Mucosa of gallbladder (tissue), 1 donor: Measurements from ENCODE around the gene GPSM3. TPM values are rescaled to one million over a fixed set of nuclear protein-coding genes. Genes with fewer than 3 reads are reported as not detected.
A peak's percentile ranks its signal among the peaks of the same experiment; 100 is the strongest.

Experiments used
- DNase-seq: peaks from one replicate; pipeline ENCODE4 v3.0.0-alpha.2; 2020; ENCODE audit warnings: low spot score
- total RNA-seq: library from RNA; stranded (reverse); gene quantifications from one replicate; pipeline ENCODE4 v1.2.1, GENCODE V29; 2021
- donor health status: DM: no; HTN: no; CAD: no.

Gene GPSM3
- total RNA-seq, 1 donor from 2014 or later, result 19.6 TPM

DNA sequence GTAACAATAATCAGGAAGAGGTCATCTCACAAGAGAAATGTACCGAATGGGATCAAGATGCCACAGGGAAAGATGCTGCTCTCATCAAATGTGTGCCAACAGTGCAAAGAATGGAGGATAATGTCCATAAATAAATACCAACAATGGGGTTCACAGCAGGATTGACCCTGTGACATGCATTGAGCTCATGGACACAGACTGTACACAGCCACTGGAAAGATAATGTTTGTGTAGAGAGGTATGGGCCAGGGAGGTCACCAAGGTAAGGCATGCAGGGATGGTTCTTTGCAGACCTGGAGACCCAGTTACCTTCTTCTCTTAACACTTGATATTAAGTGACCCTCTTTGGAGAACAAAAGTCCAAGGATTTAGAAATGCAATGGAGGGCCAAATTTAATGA is 18.0 kb downstream of the GPSM3 start:
- DNase-seq, result no peak

DNA sequence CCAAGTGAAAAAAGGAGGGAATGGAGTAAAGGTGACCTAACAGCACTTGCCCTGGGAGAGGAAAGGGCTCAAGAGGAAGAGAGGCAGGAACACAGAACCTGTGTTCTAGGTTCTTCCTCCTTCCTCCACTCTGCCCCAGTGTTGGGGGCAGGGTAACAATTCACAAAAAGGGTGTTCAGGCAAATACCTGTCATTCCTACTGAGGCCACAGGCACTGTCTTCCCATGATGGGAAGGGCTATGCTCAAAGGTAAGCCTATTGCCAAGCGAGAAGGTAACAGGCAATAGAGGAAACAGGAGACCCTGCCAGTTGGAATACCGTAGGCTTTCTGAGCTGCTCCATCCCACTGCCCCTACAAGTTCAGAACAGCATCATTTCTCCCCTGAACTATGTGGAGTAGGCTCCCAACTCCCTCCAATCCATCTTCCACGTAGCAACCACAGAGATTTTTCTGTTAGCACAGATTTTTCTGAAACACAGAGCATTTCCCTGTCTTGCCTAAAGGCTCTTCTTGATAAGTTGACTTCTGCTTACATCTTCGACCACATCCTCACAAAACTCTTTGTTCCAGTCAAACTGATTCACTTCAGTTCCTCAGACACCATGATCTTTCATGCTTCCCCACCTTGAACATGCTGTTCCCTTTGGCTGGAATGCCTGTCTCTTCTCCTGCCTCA is 19.3 kb downstream of the GPSM3 start:
- no peak for DNase-seq

DNA sequence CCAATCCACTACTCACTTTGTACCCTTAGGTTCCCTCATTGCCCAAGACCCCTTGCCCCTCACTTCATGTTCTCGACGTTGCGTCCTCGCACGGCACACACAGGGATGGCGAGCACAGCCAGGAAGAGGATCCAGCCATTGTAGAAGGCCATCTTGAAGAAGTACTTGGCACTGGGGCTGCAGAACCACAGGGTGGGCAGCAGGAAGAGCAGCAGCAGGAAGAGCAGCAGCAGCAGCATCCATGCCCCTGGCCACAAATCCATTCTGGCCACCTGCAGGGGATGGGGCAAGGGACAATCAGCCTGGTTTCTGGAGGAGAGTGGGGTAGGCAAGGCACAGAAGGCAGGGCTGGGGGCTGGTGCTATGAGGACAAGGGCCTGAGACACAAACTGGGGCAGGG is 21.2 kb downstream of the GPSM3 start:
- no peak for DNase-seq

DNA sequence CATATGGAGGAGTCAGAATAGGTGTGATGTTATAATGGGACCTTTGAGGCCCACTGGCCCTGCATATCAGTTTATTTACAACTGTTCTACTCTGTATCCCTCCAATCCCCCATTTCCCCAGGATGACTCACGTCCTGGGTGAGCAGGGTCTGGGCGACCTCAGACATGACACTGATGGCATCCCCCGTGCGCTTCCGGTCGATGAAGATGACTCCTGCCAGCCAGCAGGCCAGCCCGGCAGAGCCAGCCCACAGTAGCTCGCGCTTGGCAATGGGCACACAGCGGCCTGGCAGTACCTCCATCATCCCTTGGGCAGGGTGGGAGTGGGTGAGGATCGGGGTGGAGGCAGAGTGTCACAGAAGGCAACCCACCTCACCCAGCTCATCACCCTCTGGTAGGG is 22.1 kb downstream of the GPSM3 start:
- DNase-seq, result no peak

DNA sequence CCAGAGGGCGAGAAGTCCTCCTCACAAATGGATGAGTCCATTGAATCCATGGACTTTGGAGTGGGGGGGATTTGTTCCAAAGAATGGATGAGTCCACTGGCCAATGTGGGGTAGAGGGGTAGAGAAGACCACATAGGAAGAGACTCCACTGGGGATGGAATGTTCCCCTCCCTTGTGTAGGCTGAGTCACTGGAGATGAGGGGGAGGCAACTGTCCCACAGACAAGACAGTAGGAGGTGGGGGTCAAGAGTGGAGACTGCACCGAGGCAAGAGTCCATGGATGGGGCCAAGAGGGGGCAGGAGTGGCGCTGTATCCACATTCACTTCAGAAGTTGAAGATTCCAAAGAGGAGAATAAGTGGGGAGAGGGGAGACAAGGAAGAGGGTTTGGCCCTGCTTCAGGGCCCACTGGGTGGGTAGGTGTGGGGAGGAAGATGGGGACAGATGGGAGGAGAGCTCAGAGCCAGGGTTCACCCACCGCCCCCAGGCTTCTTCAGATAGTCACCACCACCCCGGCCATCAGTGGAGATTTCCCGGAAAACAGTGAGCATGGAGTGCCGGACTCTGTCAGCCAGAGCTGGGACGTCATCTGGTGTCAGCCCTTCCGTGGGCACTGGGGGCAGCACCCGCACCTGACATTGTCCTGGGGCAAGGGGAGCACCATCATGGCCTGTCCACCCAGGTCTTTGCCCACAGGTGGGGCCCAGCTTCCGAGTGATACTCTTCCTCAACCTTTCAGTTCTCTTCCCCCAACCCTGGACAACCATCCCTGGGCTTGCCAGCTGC is 23.4 kb downstream of the GPSM3 start:
- no peak for DNase-seq

DNA sequence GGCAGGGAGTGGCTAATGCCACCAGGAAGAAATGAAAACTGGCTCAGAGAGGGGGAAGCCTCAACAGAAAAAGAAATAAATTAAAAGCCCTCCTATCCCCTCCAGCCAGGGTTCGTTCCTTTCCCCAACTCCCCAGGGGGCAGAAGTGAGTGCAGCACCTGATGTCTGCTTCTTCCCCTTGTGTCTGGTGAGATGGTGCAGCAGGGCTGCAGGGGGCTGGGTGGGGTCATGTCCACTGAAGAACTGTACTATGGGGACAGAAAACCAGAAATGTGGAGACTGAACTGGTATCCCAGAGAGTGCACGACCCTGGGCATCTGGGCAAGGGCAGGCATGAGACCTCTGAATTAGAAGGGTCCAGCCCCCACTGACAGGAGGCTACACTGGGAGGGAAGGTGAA is 24.1 kb downstream of the GPSM3 start:
- no peak for DNase-seq

DNA sequence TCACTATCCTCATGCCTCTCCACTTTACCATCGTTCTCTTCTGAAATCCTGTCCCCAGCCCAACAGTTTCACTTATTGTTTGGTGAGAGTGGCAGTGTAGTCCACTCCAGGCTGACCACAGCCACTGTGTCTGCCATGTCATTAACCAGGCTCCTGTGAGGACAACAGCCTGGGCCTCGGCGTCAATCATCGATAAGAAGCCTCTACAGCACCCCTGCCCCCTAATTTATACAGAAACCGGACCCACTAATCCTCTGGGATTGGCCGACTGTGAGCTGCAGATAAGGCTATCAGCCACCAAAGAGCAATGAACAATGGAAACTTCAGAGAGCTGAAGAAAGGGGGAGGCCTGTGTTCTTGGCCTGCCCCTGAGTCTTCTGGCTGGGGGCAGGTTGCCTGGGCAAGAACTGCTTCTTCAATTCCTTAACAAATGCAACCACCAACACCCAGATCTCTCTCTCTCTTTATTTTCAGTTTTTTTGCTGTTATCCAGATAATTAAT is 24.6 kb downstream of the GPSM3 start:
- DNase-seq, result no peak

DNA sequence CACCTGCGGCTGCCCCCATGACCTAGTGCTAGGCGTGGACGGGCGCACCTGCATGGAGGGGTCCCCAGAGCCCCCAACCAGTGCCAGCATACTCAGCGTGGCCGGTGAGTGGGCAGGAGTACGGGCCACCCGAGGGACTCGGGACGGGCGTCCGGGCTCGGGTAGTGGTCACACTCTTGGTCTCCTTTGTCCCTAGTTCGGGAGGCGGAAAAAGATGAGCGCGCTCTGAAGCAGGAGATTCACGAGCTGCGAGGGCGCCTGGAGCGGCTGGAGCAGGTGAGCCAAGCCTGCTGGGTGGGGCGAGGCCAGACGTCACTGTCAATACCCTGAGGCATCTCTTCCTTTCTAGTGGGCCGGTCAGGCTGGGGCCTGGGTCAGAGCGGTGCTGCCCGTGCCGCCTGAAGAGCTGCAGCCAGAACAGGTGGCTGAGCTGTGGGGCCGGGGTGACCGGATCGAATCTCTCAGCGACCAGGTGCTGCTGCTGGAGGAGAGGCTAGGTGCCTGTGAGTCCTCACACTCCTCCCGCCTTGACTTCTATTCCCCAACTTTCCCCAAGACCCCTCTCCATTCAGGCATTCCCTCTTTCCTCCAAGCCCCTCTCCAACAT is 25.2 kb downstream of the GPSM3 start:
- DNase-seq, result no peak

DNA sequence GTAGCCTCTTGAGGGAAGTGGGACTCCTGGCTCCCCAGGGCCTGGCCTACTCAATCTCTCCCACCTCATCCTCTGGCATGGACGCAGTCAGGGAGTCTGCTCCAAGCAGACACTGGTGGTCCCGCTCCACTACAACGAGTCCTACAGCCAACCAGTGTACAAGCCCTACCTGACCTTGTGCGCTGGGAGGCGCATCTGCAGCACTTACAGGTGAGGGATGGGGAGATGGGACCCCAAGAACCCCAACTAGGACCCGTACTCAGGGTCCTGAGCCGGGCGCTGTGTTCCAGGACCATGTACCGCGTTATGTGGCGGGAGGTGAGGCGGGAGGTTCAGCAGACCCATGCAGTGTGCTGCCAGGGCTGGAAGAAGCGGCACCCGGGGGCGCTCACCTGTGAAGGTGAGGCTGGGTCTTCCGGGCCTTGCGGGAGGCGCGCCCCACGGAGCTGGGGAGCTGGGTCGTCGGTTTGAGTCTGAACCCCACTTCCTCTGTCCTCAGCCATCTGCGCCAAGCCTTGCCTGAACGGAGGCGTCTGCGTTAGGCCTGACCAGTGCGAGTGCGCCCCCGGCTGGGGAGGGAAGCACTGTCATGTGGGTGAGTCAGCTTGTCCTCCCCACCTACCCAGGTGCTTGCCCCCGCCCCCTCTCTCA is 25.9 kb downstream of the GPSM3 start:
- DNase-seq, result no peak

DNA sequence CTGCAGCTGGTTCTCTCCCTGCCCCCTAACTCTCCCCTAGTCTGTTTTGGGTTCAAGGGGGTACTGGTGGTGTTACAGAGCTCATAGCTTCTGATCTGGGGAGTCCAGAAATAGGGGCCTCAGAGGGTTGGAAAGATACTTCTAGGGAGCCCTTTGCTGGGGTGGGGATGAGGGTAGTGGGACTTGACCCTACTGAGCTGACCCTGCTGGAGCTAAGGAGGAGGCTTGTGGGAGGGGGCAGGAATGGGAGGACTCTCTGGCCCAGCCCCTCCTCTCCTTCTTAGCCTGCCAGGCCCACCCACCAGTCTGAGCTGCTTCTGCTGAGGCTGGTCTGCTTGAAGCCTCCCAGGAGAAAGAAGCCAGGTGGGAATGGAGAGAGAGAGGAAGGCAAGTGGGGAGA is 28.1 kb downstream of the GPSM3 start, which contains the start of gene EGFL8:
EGFL8 (plus strand) TSS at position 301 of the 400 bp plus-strand sequence. CDS start 1,571 bp downstream, outside the sequence.
- DNase-seq, result no peak

DNA sequence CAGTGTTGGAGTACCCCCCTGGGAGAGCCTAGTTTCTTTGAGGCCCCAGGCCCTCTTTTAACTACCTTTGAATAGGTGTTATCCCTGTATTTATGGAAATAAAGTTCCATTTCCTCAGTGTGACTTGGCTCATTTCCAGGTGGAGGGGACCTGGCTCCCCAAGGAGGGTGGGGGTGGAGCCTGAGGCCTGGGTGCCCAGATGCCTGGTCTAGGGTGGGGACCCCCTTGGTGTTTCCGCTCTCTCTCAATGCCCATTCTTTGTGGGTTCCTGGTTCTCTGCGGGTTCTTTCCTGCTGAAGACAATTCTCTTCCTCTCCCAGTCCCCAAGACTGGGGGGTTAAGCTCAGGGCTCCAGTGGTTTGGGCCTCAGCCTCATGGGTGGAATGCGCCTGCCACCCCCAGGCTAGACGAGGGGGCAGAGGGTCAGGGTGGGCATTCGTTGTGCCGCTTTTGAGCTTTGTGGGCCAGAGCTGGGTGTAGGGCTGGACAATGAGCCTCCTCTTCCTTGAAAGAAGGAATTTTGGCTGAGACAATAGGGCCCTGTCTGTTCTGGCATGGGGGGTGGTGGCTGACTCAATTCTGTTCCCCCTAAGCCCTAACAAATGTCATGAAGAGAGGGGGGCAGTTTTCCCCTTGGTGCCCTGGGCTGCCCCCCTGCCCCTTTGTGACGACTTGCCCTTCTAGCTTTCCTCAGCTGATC is 28.7 kb downstream of the GPSM3 start:
- no peak for DNase-seq

DNA sequence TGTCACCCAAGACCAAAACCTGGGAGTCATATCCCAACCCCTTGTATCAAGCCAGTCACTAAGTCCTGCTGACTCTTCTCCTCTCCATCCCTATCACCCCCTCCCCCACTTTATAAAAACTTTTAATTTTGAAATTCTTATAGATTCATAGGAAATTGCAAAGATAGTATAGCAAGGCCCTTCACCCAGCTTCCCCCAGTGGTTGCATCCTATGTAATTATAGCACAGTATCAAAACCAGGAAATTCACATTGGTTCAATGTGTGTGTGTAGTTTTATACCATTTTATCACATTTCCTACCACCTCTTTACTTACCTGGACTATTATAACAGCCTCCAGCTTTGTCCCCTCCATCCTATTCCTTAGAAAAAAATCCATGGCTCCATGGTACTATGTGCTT is 34.4 kb downstream of the GPSM3 start:
- DNase-seq, result no peak

DNA sequence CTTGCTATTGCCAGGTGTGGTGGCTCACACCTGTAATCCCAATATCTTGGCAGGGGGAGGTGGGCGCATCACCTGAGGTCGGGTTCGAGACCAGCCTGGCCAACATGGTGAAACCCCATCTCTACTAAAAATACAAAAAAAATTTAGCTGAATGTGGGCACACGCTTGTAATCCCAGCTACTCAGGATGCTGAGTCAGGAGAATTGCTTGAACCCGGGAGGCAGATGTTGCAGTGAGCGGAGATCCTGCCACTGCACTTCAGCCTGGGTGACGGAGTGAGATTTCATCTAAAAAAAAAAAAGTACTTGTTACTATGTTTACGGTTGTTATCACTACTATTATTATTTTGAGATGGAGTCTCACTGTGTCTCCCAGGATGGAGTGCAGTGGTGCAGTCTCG is 35.6 kb downstream of the GPSM3 start:
- DNase-seq, result no peak

DNA sequence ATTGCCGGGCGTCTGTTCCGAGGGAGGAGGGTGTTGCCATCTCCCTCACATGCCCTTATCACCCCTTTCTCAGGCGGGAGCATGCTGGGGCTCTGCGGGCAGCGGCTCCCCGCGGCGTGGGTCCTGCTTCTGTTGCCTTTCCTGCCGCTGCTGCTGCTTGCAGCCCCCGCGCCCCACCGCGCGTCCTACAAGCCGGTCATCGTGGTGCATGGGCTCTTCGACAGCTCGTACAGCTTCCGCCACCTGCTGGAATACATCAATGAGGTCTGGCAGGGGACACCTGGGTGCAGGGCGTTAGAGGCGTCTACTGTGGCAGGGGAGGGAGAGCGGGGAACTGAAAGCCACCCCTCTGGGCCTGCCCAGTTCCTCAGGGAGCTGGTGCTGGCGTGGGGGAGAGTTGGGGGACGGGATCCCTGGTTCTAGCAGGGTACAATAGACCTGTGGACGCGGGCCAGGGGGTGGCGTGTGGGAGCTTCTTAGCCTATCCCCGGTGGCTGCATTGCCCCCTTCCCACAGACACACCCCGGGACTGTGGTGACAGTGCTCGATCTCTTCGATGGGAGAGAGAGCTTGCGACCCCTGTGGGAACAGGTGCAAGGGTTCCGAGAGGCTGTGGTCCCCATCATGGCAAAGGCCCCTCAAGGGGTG is 37.8 kb downstream of the GPSM3 start:
- peak; percentile 69 for DNase-seq

DNA sequence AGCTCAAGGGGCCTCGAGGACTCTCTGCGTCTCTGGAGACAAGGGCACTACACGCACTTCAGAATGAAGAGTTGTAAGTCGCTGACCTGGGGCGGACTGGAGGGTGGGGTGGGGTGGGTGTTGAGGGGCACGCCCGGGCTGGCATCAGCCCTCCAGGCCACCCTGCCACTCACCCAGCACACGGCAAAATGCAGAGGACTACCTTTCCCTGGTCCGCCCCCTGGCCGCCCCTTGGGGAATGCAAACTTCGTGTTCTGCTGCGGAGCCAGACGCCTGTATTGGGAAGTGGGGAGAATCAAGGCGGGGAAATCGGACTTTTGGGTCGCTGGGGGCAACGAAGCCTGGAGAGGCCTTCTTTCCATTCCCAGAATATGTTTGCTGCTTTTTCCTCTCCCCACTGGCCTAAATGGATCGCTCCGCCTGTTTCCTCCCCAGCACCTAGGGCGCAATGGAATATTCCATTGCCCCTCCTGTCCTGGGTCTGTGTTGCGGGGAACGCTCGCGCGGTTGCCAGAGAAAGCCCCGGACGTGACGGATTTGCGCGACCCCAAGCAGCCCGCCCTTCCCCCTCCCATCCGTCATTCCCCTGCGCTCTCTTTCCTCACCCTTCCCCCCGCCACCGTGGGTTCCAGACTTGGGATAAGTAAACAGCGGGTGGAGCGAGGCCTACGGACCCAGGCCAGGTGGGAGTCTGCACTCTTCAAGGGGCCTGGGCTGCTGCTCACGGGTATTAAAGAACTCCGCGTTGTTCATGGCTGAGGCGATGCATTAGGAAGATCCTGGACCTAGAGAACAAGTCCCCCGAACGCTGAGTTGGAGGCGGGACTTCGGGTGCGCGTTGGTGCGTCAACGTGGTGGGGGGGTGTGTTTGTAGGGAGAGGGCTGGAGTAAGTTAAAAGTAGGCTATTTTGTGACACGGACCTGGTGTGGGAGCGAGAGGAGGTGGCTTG is 38.6 kb downstream of the GPSM3 start, which contains the start of gene PPT2:
PPT2 (plus strand) TSS at position 578 of the 950 bp plus-strand sequence. CDS start 454 bp downstream, outside the sequence.
- peak; percentile 84 for DNase-seq

DNA sequence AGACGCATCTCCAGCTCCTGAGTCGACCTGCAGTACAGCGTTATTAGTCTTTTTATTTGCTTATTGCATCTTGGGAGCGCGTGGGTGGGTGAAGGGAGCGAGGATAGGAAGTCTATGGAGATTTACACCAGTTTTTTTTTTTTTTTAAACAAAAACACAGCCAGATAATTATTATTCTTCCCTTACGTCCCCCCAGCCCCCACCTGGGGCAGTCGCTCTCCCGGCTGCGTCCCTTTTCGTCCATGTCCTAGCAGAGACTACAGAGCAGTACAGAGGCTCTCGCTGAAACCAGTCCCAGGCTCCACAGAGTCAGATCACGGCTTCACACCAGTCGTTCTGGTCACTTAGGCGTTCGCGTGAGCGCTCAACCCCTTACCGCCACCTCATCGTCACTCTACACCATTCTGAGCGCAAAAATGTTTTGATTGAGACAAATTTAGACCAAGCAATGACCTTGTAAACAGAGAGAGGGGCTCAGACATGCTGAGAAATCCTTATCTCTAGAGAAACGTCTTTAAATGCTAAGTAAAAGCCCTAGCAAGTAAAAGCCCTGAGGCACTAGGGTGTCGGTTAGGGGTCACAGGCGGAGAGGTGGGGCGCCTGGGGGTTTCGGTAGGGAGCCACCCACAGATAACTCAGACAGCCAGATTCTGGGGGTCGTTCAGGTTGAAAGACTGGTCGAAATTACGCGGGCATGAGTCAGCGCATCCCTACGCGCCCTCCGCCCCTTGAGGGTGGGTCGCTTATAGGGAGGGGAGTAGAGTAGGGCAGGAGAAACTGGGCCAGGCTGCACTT is 39.5 kb downstream of the GPSM3 start:
- no peak for DNase-seq

DNA sequence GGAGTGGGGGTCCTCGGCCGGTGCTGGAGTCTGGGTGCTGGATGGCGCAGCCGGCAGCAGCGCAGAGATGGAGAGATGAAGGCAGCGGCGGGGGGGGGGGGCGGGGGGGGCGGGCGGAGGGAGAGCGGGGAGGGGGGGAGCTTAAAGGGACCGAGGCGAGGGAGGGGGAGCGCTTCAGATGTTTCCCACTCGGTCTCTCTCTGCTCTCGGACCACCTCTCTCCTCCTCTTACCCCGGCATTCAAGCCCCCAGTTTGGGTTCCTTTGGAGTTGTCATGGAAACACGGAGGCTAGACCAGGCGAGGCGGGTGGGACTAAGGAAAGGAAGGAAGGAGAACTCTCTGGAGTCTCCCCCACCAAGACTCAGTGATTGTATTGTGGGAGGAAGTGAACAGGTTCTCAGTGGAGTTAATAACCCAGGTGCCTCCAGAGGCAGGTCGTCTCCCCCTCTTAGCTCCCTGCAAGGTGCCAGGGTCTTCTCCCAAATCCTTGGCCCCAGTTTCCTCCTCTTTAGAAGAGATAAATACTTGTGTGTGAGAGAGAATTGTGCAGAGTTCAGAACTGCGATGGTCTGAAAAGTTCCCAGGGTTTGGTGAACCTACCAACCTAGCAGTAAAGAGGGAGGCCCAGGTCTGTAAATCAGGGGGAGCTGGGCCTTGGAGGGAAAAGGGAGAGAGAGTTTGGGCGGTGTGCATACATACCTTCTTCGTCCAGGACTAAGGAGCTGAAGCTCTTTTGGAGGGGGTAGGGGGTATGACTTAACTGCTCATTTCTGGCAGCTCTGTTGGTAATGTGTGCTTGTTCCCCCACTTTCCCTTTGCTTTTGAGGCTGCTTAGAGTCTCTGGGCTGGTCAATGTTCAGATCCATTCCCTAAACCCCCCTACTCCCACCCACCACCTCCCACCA is 40.3 kb downstream of the GPSM3 start, which contains the start of gene PRRT1:
PRRT1 (minus strand) TSS at position 77 of the 906 bp plus-strand sequence. CDS start 112 bp downstream, outside the sequence.
- DNase-seq, result no peak
